HepG2 (cell line): ENCODE data around the gene TUFM. TPM values are rescaled to one million over a fixed set of nuclear protein-coding genes. Genes with fewer than 3 reads are reported as not detected.

ENCODE experiments used
- MAF1 ChIP-seq: sonication (generic); formaldehyde crosslinking; IDR thresholded peaks from 2 replicates; pipeline ENCODE4 v1.5.0; 2020; ENCODE audit warnings: missing genetic modification reagents, borderline replicate concordance
- PATZ1 ChIP-seq: sonication (generic); formaldehyde crosslinking; IDR thresholded peaks from 2 replicates; pipeline ENCODE4 v1.4.0; 2020; ENCODE audit warnings: missing genetic modification reagents
- POGK ChIP-seq: sonication (generic); formaldehyde crosslinking; conservative IDR thresholded peaks from 2 replicates; pipeline ENCODE4 v1.8.0; 2022; ENCODE audit warnings: mild to moderate bottlenecking, moderate library complexity, missing genetic modification reagents
- TBP ChIP-seq: sonication (generic); formaldehyde crosslinking; IDR thresholded peaks from 2 replicates; pipeline ENCODE4 v1.5.0; 2020; ENCODE audit warnings: missing genetic modification reagents
- TFE3 ChIP-seq: IDR thresholded peaks from 2 replicates; pipeline ENCODE4 v1.6.1; 2016
- WIZ ChIP-seq: sonication (generic); formaldehyde crosslinking; IDR thresholded peaks from 2 replicates; pipeline ENCODE4 v1.5.1; 2020; ENCODE audit warnings: mild to moderate bottlenecking, missing genetic modification reagents
- ZKSCAN8 ChIP-seq: IDR thresholded peaks from 2 replicates; pipeline ENCODE4 v1.6.1; 2016; ENCODE audit warnings: borderline replicate concordance, missing genetic modification reagents, missing compliant biosample characterization
- ZNF101 ChIP-seq: sonication (generic); formaldehyde crosslinking; IDR thresholded peaks from 2 replicates; pipeline ENCODE4 v1.4.0; 2020; ENCODE audit warnings: mild to moderate bottlenecking, low read depth, missing genetic modification reagents, borderline replicate concordance
- ZNF274 ChIP-seq: sonication (generic); formaldehyde crosslinking; IDR thresholded peaks from 2 replicates; pipeline ENCODE4 v1.5.1; 2020; ENCODE audit warnings: mild to moderate bottlenecking, missing genetic modification reagents
- ZNF350 ChIP-seq: sonication (generic); formaldehyde crosslinking; IDR thresholded peaks from 2 replicates; pipeline ENCODE4 v1.4.0; 2020; ENCODE audit warnings: mild to moderate bottlenecking, low read depth, missing genetic modification reagents, borderline replicate concordance
- ZNF407 ChIP-seq: sonication (generic); formaldehyde crosslinking; IDR thresholded peaks from one replicate; pipeline ENCODE4 v1.5.1; 2020; ENCODE audit warnings: mild to moderate bottlenecking, missing genetic modification reagents; ENCODE audit errors: not compliant biosample characterization
- ZNF709 ChIP-seq: sonication (generic); formaldehyde crosslinking; IDR thresholded peaks from 2 replicates; pipeline ENCODE4 v1.5.0; 2020; ENCODE audit warnings: mild to moderate bottlenecking, missing genetic modification reagents
- ZNF737 ChIP-seq: sonication (generic); formaldehyde crosslinking; IDR thresholded peaks from 2 replicates; pipeline ENCODE4 v1.5.0; 2020; ENCODE audit warnings: missing genetic modification reagents, mild to moderate bottlenecking, borderline replicate concordance
- polyA plus RNA-seq, 8 experiments: library from polyadenylated mRNA; depleted of rRNA in 3 of 8; stranded (reverse) in 7 of 8; unstranded in 1 of 8; fragments of >200 nt; fragmentation: Illumina TruSeq in 4 of 8; extraction: Trizol in 4 of 8; gene quantifications; 2 replicates each; pipeline versions ENCODE4 v1.2.1 to v1.2.3, GENCODE V29; 2011 to 2016; ENCODE audit warnings: low read depth in 4 of 8, missing spikeins in 1 of 8, mixed read lengths in 1 of 8; ENCODE audit not compliant: insufficient read depth in 1 of 8
- total RNA-seq, 5 experiments: library from RNA; depleted of rRNA; stranded (reverse); fragments of >200 nt; fragmentation: Illumina TruSeq; extraction: Trizol; gene quantifications; 2 replicates each; pipeline ENCODE4 v1.2.3, GENCODE V29; 2016; ENCODE audit warnings: low read depth in 1 of 5
- TF ChIP-seq, protein P1 (sequence below): IDR thresholded peaks from 2 replicates; pipeline ENCODE4 v1.6.1; 2012; ENCODE audit warnings: inconsistent platforms

The TUFM gene
- total and polyA plus RNA-seq, 2 of the 13 experiments (the other 11 are each of a cell fraction or from before 2014, with no cell fraction given) = 206 to 298 TPM

GRCh38 chr16:28846080-28846932 lies at the start of gene TUFM (continued):
- peak; percentile 83 for TF ChIP-seq ZNF407
- TF ChIP-seq ZNF709 = peak; percentile 94
- peak; percentile 81 for TF ChIP-seq TFE3 (CRISPR knock-in tag)
- TF ChIP-seq WIZ = peak; percentile 66; the same call in 1 of the 2 replicates
- TF ChIP-seq ZKSCAN8 (CRISPR knock-in tag) = peak; percentile 90; the same call in 1 of the 2 replicates
- no peak for TF ChIP-seq ZNF737 (CRISPR knock-in tag)
- no peak for TF ChIP-seq ZNF101 (CRISPR knock-in tag)
- TF ChIP-seq TBP (CRISPR knock-in tag) = peak; percentile 89; the same call in 1 of the 2 replicates
- TF ChIP-seq, protein P1, sequence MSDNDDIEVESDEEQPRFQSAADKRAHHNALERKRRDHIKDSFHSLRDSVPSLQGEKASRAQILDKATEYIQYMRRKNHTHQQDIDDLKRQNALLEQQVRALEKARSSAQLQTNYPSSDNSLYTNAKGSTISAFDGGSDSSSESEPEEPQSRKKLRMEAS = peak; percentile 88
- peak; percentile 83 for TF ChIP-seq PATZ1 (CRISPR knock-in tag)
- peak; percentile 90 for TF ChIP-seq MAF1
- peak; percentile 86 for TF ChIP-seq ZNF274 (CRISPR knock-in tag)
- peak; percentile 75 for TF ChIP-seq POGK (CRISPR knock-in tag)
- peak; percentile 96; the same call in 1 of the 2 replicates for TF ChIP-seq ZNF350
